Aorta (tissue), 5 donors: ENCODE results near the gene ANKRD16. TPM values are rescaled to one million over a fixed set of nuclear protein-coding genes. Genes with fewer than 3 reads are reported as not detected.
"Not testable (repeated sequence)": the region's sequence is repeated elsewhere in the genome, so short reads cannot be mapped to it uniquely, and the experiment has no call there.

ENCODE experiments used
- ATAC-seq: fragments of 200-7000 bp; cut with Tn5 transposase; one replicate; pipeline ENCODE4 v1.9.1; 2022; ENCODE audit warnings: moderate library complexity; ENCODE audit not compliant: low FRiP score
- DNase-seq, 2 donors: peaks; one replicate each; pipeline ENCODE4 v3.0.0-alpha.2; 2020
- H3K27ac ChIP-seq, 2 donors: one replicate each; pipeline ENCODE4 v1.5.1; 2013; ENCODE audit warnings: low read length in 2 of 2, mild to moderate bottlenecking in 2 of 2, moderate library complexity in 2 of 2, control low read depth in 1 of 2, inconsistent platforms in 1 of 2, low read depth in 1 of 2
- H3K27me3 ChIP-seq, 2 donors: one replicate each; pipeline ENCODE4 v1.6.1; 2013; ENCODE audit warnings: control low read depth in 1 of 2, low read length in 1 of 2, mild to moderate bottlenecking in 1 of 2, moderate library complexity in 1 of 2; ENCODE audit not compliant: insufficient read depth in 2 of 2, control insufficient read depth in 1 of 2
- H3K36me3 ChIP-seq, 2 donors: one replicate each; pipeline ENCODE4 v1.6.1; 2013; ENCODE audit warnings: control low read depth in 1 of 2, low read length in 1 of 2, mild to moderate bottlenecking in 1 of 2; ENCODE audit not compliant: insufficient read depth in 2 of 2, control insufficient read depth in 1 of 2
- H3K4me1 ChIP-seq, 2 donors: one replicate each; pipeline ENCODE4 v1.6.1; 2013; ENCODE audit warnings: low read length in 2 of 2, control low read depth in 1 of 2, mild to moderate bottlenecking in 1 of 2, moderate library complexity in 1 of 2; ENCODE audit not compliant: insufficient read depth in 2 of 2, control insufficient read depth in 1 of 2
- H3K4me3 ChIP-seq, 2 donors: one replicate each; pipeline ENCODE4 v1.5.1; 2013; ENCODE audit warnings: low read length in 2 of 2, control low read depth in 1 of 2, mild to moderate bottlenecking in 1 of 2
- H3K9me3 ChIP-seq: one replicate; pipeline ENCODE4 v1.6.1; 2013; ENCODE audit warnings: mild to moderate bottlenecking, low read length; ENCODE audit not compliant: control insufficient read depth
- WGBS, 2 donors: extraction: QIAGEN DNeasy Blood & Tissue Kit; methylation state at CpG; one replicate each; pipeline ENCODE4 v1.1.7; 2013; 5-methylcytosine and 5-hydroxymethylcytosine counted together
- intact Hi-C, 2 donors: fragments of 100-400 bp; cut with DNase I; formaldehyde crosslinking; loops; one replicate each; pipeline versions ENCODE4 v1.14.2 to v1.15.0; 2022
- polyA plus RNA-seq, 2 donors: library from polyadenylated mRNA; stranded (reverse); fragments of 200-250 nt; gene quantifications; one replicate each; pipeline ENCODE4 v1.2.3, GENCODE V29; 2013
- total RNA-seq, 2 donors: library from RNA; stranded (reverse); fragmentation: NEBNext Ultra II Directional; extraction: Animal tissue kit (Norgen Biotek cat#: 25700); gene quantifications; one replicate each; pipeline ENCODE4 v1.2.1, GENCODE V29; 2021
- donor health status: healthy with polysubstance abuse.
- donor health status: Bipolar disorder and iron deficiency.
- donor health status: DM: no; HTN: no; CAD: no.
- donor health status: DM: no; HTN: no; CAD: no.
- donor health status: DM: yes; HTN: yes; CAD: no.

ANKRD16 gene
- total and polyA plus RNA-seq, 4 donors = 4.6 to 8.8 (median 6.4) TPM

DNA sequence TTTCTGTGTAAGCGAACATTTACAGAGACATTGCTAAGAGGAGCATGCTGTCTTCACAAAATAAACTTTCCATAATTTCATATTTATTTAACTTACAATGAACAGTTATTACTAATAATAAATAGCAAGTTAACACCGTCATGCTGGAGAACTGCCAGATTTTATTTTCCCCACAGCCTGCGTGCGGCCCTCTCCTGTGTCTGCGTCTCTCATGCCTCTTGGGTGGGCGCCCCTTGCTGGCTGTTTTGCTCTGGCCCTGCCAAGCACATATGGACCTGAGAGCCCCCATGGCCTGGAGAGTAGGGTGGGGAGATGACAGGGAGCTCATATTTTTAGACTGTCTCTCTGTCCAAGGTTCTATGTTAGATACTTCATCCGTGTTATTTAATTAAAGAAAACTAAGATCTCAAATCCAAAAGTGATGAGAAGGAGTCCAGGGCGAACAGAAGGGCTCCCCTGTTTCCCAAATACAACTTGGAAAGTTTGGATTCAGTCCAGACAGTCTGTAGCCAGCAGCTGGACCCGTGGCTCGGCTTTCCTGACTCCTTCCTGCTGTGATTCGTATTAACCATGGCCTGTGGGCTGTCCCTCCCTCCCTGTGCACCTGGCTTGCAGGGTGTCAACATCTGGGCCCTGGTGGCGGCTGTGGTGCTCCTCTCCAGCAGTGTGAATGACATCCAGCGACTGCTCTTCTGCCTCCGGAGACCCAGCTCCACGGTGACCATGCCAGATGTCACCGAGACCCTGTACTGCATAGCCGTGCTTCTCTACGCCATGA lies 20.8 kb upstream of the ANKRD16 start:
- ATAC-seq (no peak), DNase-seq (no peak)
- no peaks in the 10 kb centered on the region for H3K9me3 ChIP-seq
- intact Hi-C loops = no loop called here
- no peaks in the 10 kb centered on the region for H3K4me1 ChIP-seq
- peaks cover 2 to 23% of the 10 kb centered on the region in 2 donors for H3K36me3 ChIP-seq
- H3K4me3 ChIP-seq = no peak overlapping the region
- no peaks in the 10 kb centered on the region for H3K27me3 ChIP-seq
- no peak overlapping the region for H3K27ac ChIP-seq
- WGBS, 2 donors = 64 to 65% methylated on average over 18 of the region's 18 CpGs

DNA sequence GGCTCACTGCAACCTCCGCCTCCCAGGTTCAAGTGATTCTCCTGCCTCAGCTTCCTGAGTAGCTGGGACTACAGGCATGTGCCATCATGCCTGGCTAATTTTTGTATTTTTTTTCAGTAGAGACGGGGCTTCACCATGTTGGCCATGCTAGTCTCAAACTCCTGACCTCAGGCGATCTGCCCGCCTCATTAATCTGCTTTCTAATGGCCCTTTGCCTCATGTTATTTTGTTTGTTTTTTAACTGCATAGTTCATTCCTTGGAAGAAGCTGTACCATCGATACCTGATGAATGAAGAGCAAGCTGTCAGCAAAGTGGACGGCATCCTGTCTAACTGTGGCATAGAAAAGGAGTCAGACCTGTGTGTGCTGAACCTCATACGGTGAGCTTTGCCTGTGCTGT lies 19.0 kb upstream of the ANKRD16 start:
- ATAC-seq, H3K4me3 ChIP-seq, H3K27me3 ChIP-seq, H3K4me1 ChIP-seq, intact Hi-C loops, H3K27ac ChIP-seq, DNase-seq, H3K9me3 ChIP-seq: not testable (repeated sequence)
- H3K36me3 ChIP-seq = peaks cover 2 to 12% of the 10 kb centered on the region in 2 donors
- WGBS, 2 donors = 84 to 85% methylated on average over 7 of the region's 7 CpGs

DNA sequence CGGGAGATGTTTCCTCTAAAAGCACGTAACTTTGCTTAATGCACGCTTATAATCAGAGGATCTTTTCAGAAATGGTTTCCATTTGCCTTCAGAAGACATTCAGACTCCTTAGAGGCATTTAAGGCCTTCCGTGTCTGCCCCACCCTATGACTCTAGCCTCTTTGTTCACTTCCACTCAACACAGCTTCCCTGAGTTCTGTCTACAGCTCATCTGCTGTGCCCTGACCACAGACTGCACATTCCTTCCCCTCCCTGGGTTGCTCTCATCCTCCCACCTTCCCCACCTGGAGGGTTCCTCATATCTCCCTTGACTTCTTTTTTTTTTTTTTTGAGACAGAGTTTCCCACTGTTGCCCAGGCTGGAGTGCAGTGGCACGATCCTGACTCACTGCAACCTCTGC lies 17.0 kb upstream of the ANKRD16 start:
- H3K9me3 ChIP-seq = no peaks in the 10 kb centered on the region
- ATAC-seq (no peak), DNase-seq (no peak)
- H3K27me3 ChIP-seq = no peaks in the 10 kb centered on the region
- no peaks in the 10 kb centered on the region for H3K4me1 ChIP-seq
- WGBS, 2 donors = 85 to 97% methylated on average over 5 of the region's 5 CpGs
- no peak overlapping the region for H3K4me3 ChIP-seq
- intact Hi-C loops = no loop called here
- H3K27ac ChIP-seq = no peak overlapping the region
- peaks cover 2 to 10% of the 10 kb centered on the region in 2 donors for H3K36me3 ChIP-seq

DNA sequence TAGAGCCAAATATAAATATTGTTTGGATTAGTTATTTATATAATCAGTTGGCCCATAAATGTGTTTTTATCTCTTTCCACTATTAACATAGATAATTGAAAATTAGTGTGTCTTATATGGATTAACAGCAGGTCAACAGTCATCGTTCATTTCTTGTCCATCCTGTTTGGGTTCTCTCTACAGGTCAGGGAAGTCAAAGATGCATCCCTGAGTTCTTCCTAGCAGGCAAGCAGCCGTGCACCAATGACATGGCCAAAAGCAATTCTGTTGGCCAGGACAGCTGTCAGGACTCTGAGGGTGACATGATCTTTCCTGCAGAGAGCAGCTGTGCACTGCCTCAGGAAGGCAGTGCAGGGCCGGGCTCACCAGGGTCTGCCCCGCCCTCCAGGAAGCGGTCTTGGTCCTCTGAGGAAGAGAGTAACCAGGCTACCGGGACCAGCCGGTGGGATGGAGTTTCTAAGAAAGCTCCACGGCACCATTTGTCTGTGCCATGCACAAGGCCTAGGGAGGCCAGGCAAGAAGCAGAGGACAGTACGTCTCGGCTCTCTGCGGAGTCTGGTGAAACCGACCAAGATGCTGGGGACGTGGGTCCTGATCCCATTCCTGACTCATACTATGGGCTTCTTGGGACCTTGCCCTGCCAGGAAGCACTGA lies 16.3 kb upstream of the ANKRD16 start:
- Histone ChIP-seq H3K27me3 (no peaks in the 10 kb centered on the region), H3K27ac (no peak overlapping the region), H3K36me3 (peaks cover 2 to 7% of the 10 kb centered on the region in 2 donors), H3K4me3 (no peak overlapping the region), H3K4me1 (no peaks in the 10 kb centered on the region), H3K9me3 (no peaks in the 10 kb centered on the region)
- no peak for DNase-seq
- intact Hi-C loops = no loop called here
- ATAC-seq = no peak
- 84 to 90% methylated on average over 13 of the region's 13 CpGs for WGBS, 2 donors

DNA sequence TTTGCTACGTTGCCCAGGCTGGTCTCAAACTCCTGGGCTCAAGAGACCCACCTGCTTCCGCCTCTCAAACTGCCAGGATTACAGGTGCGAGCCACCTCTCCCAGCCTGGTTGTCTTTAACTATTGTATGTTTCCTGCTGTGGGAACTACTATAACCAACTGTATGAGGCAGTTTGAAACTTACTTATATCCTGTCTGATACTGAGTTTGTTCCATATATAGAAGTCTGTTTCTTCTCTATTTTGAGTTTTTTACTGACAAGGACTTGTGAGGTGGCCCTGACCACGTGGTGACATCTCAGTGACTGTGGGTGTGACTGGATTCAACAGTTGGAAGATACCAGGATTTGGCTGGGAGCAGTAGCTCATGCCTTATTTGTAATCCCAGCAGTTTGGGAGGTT lies 14.5 kb upstream of the ANKRD16 start:
- Histone ChIP-seq H3K36me3 (peaks cover 2 to 5% of the 10 kb centered on the region in 2 donors), H3K9me3 (no peaks in the 10 kb centered on the region), H3K4me3 (no peak overlapping the region), H3K27me3 (no peaks in the 10 kb centered on the region), H3K27ac (no peak overlapping the region), H3K4me1 (no peaks in the 10 kb centered on the region)
- no peak for ATAC-seq
- intact Hi-C loops = no loop called here
- no peak for DNase-seq
- WGBS, 2 donors = 74 to 75% methylated on average over 4 of the region's 4 CpGs

DNA sequence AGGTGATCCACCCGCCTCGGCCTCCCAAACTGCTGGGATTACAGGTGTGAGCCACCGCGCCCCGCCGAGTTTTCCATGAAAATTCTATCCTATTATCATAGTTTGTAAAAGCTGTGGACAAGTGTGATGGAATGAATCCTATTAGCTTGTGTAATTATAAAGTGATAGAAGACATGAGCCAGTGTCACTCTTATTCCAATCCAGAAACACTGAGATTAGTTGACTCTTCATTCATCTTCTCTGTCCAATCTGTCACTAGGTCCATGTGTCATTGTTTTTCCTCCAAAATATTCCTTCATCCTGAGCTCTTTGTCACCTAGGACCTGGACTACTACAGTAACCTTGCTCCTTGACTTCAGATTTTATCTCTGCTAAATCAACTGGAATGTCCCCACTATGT lies 13.9 kb upstream of the ANKRD16 start:
- WGBS, 2 donors = 97 to 98% methylated on average over 6 of the region's 6 CpGs
- H3K27me3 ChIP-seq = no peaks in the 10 kb centered on the region
- H3K27ac ChIP-seq = no peak overlapping the region
- no peak for ATAC-seq
- intact Hi-C loops = no loop called here
- peaks cover 0 to 2% of the 10 kb centered on the region in 2 donors for H3K36me3 ChIP-seq
- H3K9me3 ChIP-seq = no peaks in the 10 kb centered on the region
- no peaks in the 10 kb centered on the region for H3K4me1 ChIP-seq
- no peak for DNase-seq
- no peak overlapping the region for H3K4me3 ChIP-seq

DNA sequence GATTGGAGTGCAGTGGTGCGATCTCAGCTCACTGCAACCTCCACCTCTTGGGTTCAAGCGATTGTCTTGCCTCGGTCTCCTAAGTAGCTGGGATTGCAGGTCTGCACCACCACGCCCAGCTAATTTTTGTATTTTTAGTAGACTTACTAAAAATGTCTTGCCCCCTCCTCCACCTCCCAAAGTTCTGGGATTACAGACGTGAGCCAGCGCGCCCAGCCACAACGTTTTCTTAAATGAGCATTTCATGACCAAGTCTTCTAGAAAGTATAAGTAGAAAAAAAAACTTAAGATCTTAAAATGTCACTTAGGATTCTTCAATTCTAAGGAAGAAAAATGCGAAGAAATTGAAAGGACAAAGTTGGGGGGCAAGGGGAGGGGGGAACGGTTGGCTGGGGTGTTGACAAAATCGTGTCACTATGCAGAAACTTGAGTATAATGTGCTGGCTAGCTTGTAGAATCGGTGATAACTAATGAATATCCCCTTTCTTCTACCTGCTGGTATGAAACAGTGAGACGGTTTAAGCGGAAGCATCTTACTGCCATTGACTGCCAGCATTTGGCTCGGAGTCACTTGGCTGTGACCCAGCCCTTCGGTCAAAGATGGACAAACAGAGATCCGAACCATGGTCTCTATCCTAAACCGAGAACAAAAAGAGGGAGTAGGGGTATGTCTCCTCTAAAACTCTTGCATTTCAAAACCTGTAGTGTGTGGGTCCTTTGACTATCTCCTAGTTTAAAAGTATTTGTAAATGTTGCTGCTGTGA lies 13.0 kb upstream of the ANKRD16 start:
- H3K9me3 ChIP-seq = no peaks in the 10 kb centered on the region
- DNase-seq (no peak), ATAC-seq (no peak)
- peaks cover 0 to 2% of the 10 kb centered on the region in 2 donors for H3K36me3 ChIP-seq
- H3K27me3 ChIP-seq = no peaks in the 10 kb centered on the region
- H3K27ac ChIP-seq = no peak overlapping the region
- no peak overlapping the region for H3K4me3 ChIP-seq
- 84 to 85% methylated on average over 18 of the region's 18 CpGs for WGBS, 2 donors
- no peaks in the 10 kb centered on the region for H3K4me1 ChIP-seq
- intact Hi-C loops = no loop called here

DNA sequence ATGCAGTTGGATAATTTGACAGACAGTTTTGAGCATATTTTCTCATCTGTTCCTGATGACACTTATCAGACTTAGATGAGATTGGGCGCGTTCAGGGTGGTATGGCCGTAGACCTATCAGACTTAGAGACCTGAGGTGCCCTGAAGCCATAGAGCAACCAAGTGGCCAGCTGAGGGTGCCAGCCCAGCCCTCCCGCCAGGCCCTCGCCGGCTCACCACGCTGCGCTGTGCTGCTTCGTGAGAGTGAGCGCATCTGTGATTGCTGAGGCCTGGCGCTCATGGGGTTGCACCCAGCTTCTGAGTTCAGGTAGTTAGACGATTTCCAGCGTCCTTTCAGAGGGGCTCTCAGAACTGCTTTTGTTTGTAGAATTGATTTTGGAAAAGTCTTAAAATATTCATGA lies 10.6 kb upstream of the ANKRD16 start:
- Histone ChIP-seq H3K36me3 (peaks cover 2 to 4% of the 10 kb centered on the region in 2 donors), H3K4me3 (no peak overlapping the region), H3K9me3 (no peaks in the 10 kb centered on the region), H3K27ac (no peak overlapping the region), H3K4me1 (no peaks in the 10 kb centered on the region), H3K27me3 (no peaks in the 10 kb centered on the region)
- DNase-seq = no peak
- intact Hi-C loops = no loop called here
- WGBS, 2 donors = 94 to 96% methylated on average over 13 of the region's 13 CpGs
- ATAC-seq = no peak
